Nephron progenitor cell (in vitro differentiated cells): ENCODE results near the gene LRFN2.
A peak's percentile ranks its signal among the peaks of the same experiment; 100 is the strongest.

Source experiments
- DNase-seq: peaks from one replicate; pipeline ENCODE4 v3.0.0; 2021
- H3K27ac Mint-ChIP-seq: 2 replicates; pipeline ENCODE4 v1.8.0; 2021; ENCODE audit warnings: mild to moderate bottlenecking, moderate library complexity, mixed read lengths
- H3K27me3 Mint-ChIP-seq: 2 replicates; pipeline ENCODE4 v1.8.0; 2021; ENCODE audit warnings: mild to moderate bottlenecking, low read depth, mixed read lengths; ENCODE audit not compliant: poor library complexity
- H3K36me3 Mint-ChIP-seq: 2 replicates; pipeline ENCODE4 v1.8.0; 2021; ENCODE audit warnings: low read depth, mixed read lengths
- H3K4me1 Mint-ChIP-seq: 2 replicates; pipeline ENCODE4 v1.8.0; 2021; ENCODE audit warnings: mixed read lengths
- H3K4me3 Mint-ChIP-seq: 2 replicates; pipeline ENCODE4 v1.8.0; 2021; ENCODE audit warnings: mild to moderate bottlenecking, moderate library complexity, mixed read lengths
- H3K9me3 Mint-ChIP-seq: 2 replicates; pipeline ENCODE4 v1.8.0; 2021; ENCODE audit warnings: mild to moderate bottlenecking, moderate library complexity, mixed read lengths
- CTCF ChIP-seq: fragments of 200-600 bp; sonication (generic); IDR thresholded peaks from 2 replicates; pipeline ENCODE4 v1.5.0; 2021; ENCODE audit warnings: antibody characterized with exemption

LRFN2 gene

GRCh38 chr6:40587240-40588069 is at the start of gene LRFN2:
Gene LRFN2, minus strand, starts transcription at chr6:40587364.
- peak; percentile 92 for DNase-seq
- Mint-ChIP-seq H3K36me3 (no peaks in the 10 kb centered on the region), H3K4me1 (peaks cover 42% of the 10 kb centered on the region), H3K27ac (peak within 1 kb of the TSS; percentile 80), H3K4me3 (peak within 1 kb of the TSS; percentile 94), H3K27me3 (peaks cover 76% of the 10 kb centered on the region), H3K9me3 (no peaks in the 10 kb centered on the region)
- TF ChIP-seq CTCF: peak; percentile 58

GRCh38 chr6:40634429-40634828 is 47.3 kb upstream of the LRFN2 start:
- DNase-seq: no peak
- Mint-ChIP-seq H3K36me3 (no peaks in the 10 kb centered on the region), H3K27me3 (peaks cover under 1% of the 10 kb centered on the region)

GRCh38 chr6:40631744-40632143 is 44.6 kb upstream of the LRFN2 start:
- Mint-ChIP-seq H3K4me3 (no peak overlapping the region), H3K27ac (no peak overlapping the region)
- no peak for DNase-seq

More at GRCh38 chr6:40634429-40634828, 47.3 kb upstream of the LRFN2 start:
- Mint-ChIP-seq H3K9me3 (no peaks in the 10 kb centered on the region), H3K4me3 (no peak overlapping the region), H3K27ac (no peak overlapping the region), H3K4me1 (peaks cover 19% of the 10 kb centered on the region)
- TF ChIP-seq CTCF: no peak

DNA sequence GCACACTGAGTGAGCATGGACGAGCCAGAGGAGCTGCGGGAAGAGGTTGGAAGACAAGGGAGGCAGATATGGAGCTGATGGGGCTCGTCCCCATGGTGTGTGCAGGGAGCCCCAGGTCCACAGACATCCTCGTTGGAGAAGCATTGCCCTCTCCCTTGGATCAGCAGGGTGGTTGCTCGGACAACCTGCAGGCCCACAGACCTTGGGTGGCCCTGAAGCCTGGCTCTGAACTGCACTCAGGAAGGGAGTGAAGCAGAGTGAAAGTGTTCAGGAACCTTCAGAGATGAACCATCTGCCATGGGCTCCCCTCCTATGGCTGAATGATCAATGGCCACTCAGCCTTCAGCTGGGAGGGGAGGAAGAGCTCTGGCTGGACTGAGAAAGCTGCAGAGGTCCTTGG is 43.3 kb upstream of the LRFN2 start:
- H3K4me3 Mint-ChIP-seq: no peak overlapping the region
- TF ChIP-seq CTCF: no peak
- peaks cover 3% of the 10 kb centered on the region for H3K36me3 Mint-ChIP-seq
- peaks cover 6% of the 10 kb centered on the region for H3K27me3 Mint-ChIP-seq
- no peak for DNase-seq
- peaks cover 11% of the 10 kb centered on the region for H3K9me3 Mint-ChIP-seq
- H3K27ac Mint-ChIP-seq: no peak overlapping the region
- H3K4me1 Mint-ChIP-seq: peaks cover 23% of the 10 kb centered on the region

More at GRCh38 chr6:40631744-40632143, 44.6 kb upstream of the LRFN2 start:
- Mint-ChIP-seq H3K36me3 (no peaks in the 10 kb centered on the region), H3K9me3 (peaks cover 1% of the 10 kb centered on the region), H3K4me1 (peaks cover 23% of the 10 kb centered on the region), H3K27me3 (peaks cover 6% of the 10 kb centered on the region)
- TF ChIP-seq CTCF: no peak

DNA sequence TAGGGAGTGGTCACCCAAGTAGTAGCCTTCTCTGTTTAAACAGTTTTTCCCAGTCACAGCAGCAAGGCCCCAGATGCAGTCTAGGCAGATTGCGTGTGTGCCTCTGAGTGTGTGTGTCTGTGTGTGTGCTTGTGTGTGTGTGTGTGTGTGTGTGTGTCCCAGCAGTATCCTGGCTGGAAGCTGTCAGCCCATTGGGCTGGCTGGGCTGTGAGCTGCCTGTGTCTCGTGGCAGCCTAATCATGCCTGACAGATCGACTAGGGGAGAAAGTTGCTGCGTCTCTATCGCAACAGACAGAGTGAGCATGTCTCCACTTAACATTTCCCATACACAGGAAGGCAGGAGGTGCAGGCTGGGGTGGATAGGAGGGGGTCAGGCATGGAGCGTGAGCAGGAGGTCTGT is 42.9 kb upstream of the LRFN2 start:
- peaks cover 15% of the 10 kb centered on the region for H3K9me3 Mint-ChIP-seq
- peaks cover 5% of the 10 kb centered on the region for H3K36me3 Mint-ChIP-seq
- TF ChIP-seq CTCF: no peak
- peaks cover 25% of the 10 kb centered on the region for H3K4me1 Mint-ChIP-seq
- H3K4me3 Mint-ChIP-seq: peak overlapping the region; percentile 3
- DNase-seq: no peak
- H3K27ac Mint-ChIP-seq: no peak overlapping the region
- H3K27me3 Mint-ChIP-seq: peaks cover 6% of the 10 kb centered on the region

- H3K9me3 Mint-ChIP-seq: peaks cover 16% of the 10 kb centered on the region
- peaks cover 30% of the 10 kb centered on the region for H3K4me1 Mint-ChIP-seq
- H3K27me3 Mint-ChIP-seq: peaks cover 6% of the 10 kb centered on the region
- H3K4me3 Mint-ChIP-seq: no peak overlapping the region
- DNase-seq: no peak
- TF ChIP-seq CTCF: no peak
- H3K36me3 Mint-ChIP-seq: peaks cover 5% of the 10 kb centered on the region
- H3K27ac Mint-ChIP-seq: no peak overlapping the region
These were observed 42.3 kb upstream of the LRFN2 start for GRCh38 chr6:40629463-40629862.
